K562 (cell line): ENCODE measurements around the gene SIMC1. TPM values are rescaled to one million over a fixed set of nuclear protein-coding genes. Genes with fewer than 3 reads are reported as not detected.
A peak's percentile ranks its signal among the peaks of the same experiment; 100 is the strongest.

Experiments used
- CBFA2T3 ChIP-seq: fragments of 450-650 bp; IDR thresholded peaks from 2 replicates; pipeline ENCODE4 v1.6.1; 2017
- DACH1 ChIP-seq: fragments of 450-650 bp; IDR thresholded peaks from 2 replicates; pipeline ENCODE4 v1.6.1; 2018; ENCODE audit not compliant: partially characterized antibody
- ELF1 ChIP-seq: fragments of 200-800 bp; sonication (Bioruptor generic); IDR thresholded peaks from 2 replicates; pipeline ENCODE4 v1.6.1; 2016; ENCODE audit warnings: missing genetic modification characterization, missing compliant biosample characterization
- FOXJ3 ChIP-seq: sonication (generic); formaldehyde crosslinking; IDR thresholded peaks from 2 replicates; pipeline ENCODE4 v1.4.0; 2020; ENCODE audit warnings: mild to moderate bottlenecking, missing genetic modification reagents
- HDAC8 ChIP-seq: fragments of 450-650 bp; IDR thresholded peaks from 2 replicates; pipeline ENCODE4 v1.6.1; 2016; ENCODE audit warnings: mild to moderate bottlenecking, missing genetic modification characterization, moderate library complexity, missing compliant biosample characterization
- HLTF ChIP-seq: fragments of 450-650 bp; IDR thresholded peaks from 2 replicates; pipeline ENCODE4 v1.6.1; 2016
- HNRNPL ChIP-seq: fragments of 200-400 bp; formaldehyde crosslinking; IDR thresholded peaks from 2 replicates; pipeline ENCODE4 v1.6.1; 2017; ENCODE audit warnings: low read depth, mild to moderate bottlenecking, low read length
- MXD1 ChIP-seq: fragments of 250-450 bp; sonication (Bioruptor Pico); IDR thresholded peaks from 2 replicates; pipeline ENCODE4 v1.8.0; 2021; ENCODE audit warnings: borderline replicate concordance, mild to moderate bottlenecking, moderate library complexity; ENCODE audit not compliant: poor library complexity, severe bottlenecking
- NKRF ChIP-seq: fragments of 450-650 bp; IDR thresholded peaks from 2 replicates; pipeline ENCODE4 v1.6.1; 2016; ENCODE audit warnings: borderline replicate concordance
- POLR2A ChIP-seq: fragments of 450-650 bp; conservative IDR thresholded peaks from 2 replicates; pipeline ENCODE4 v1.6.1; 2016
- PTBP1 ChIP-seq: fragments of 200-400 bp; formaldehyde crosslinking; IDR thresholded peaks from 2 replicates; pipeline ENCODE4 v1.6.1; 2017; ENCODE audit warnings: low read depth, low read length
- RAD21 ChIP-seq, 2 experiments: fragments of 250-450 bp in 1 of 2; fragments of 450-650 bp in 1 of 2; sonication (Bioruptor Pico) in 1 of 2; formaldehyde crosslinking in 1 of 2; IDR thresholded peaks in 1 of 2; conservative IDR thresholded peaks in 1 of 2; 2 replicates each; pipeline versions ENCODE4 v1.4.0 to v1.8.0; 2020 to 2022; ENCODE audit warnings: mild to moderate bottlenecking in 2 of 2, moderate library complexity in 1 of 2
- SMARCA5 ChIP-seq: fragments of 450-650 bp; IDR thresholded peaks from 2 replicates; pipeline ENCODE4 v1.6.1; 2016
- SRF ChIP-seq, 2 experiments: fragments of 250-450, 450-650 bp in 1 of 2; sonication (Bioruptor Pico) in 1 of 2; sonication (generic) in 1 of 2; formaldehyde crosslinking; IDR thresholded peaks; 2 replicates each; pipeline versions ENCODE4 v1.5.0 to v1.5.1; 2020 to 2022; ENCODE audit warnings: mild to moderate bottlenecking in 1 of 2, missing genetic modification reagents in 1 of 2
- STAT5B ChIP-seq: fragments of 250-450 bp; sonication (Bioruptor Pico); IDR thresholded peaks from 2 replicates; pipeline ENCODE4 v1.8.0; 2021; ENCODE audit warnings: mild to moderate bottlenecking, inconsistent platforms
- TAF7 ChIP-seq: fragments of 450-650 bp; IDR thresholded peaks from 2 replicates; pipeline ENCODE4 v1.6.1; 2016; ENCODE audit warnings: missing genetic modification characterization, missing compliant biosample characterization
- TBL1XR1 ChIP-seq, 2 experiments: IDR thresholded peaks; 2 replicates each; pipeline ENCODE4 v1.6.1; 2012; ENCODE audit warnings: improper control_type of control experiment in 2 of 2, low read length in 2 of 2, mild to moderate bottlenecking in 1 of 2
- polyA plus RNA-seq, 8 experiments: library from polyadenylated mRNA; depleted of rRNA in 4 of 8; stranded (reverse) in 5 of 8; unstranded in 3 of 8; fragments of >200 nt; fragmentation: Nextera tagmentation in 2 of 8; fragmentation: Illumina TruSeq in 1 of 8; extraction: Ambion mirVana in 2 of 8; extraction: Trizol in 1 of 8; gene quantifications; 2 replicates each; pipeline versions ENCODE4 v1.2.1 to v1.2.3, GENCODE V29; 2011 to 2014; ENCODE audit warnings: inconsistent platforms in 1 of 8, missing spikeins in 1 of 8
- total RNA-seq, 7 experiments: library from RNA; depleted of rRNA in 6 of 7; stranded (reverse); fragments of >200 nt in 6 of 7; fragmentation: Illumina TruSeq in 2 of 7; extraction: Trizol in 2 of 7; gene quantifications; 2 replicates each; pipeline versions ENCODE4 v1.2.1 to v1.2.3, GENCODE V29; 2011 to 2021; ENCODE audit warnings: low replicate concordance in 1 of 7
- TF ChIP-seq, protein P1 (sequence below), 2 experiments: fragments of 450-650 bp; IDR thresholded peaks; 2 replicates each; pipeline ENCODE4 v1.6.1; 2016; ENCODE audit warnings: mild to moderate bottlenecking in 2 of 2, borderline replicate concordance in 1 of 2, low read depth in 1 of 2, moderate library complexity in 1 of 2

The SIMC1 gene
- total and polyA plus RNA-seq, 9 of the 15 experiments (the other 6 are each of a cell fraction or from before 2014, with no cell fraction given) = 7.2 to 36.3 (median 14.7) TPM

DNA sequence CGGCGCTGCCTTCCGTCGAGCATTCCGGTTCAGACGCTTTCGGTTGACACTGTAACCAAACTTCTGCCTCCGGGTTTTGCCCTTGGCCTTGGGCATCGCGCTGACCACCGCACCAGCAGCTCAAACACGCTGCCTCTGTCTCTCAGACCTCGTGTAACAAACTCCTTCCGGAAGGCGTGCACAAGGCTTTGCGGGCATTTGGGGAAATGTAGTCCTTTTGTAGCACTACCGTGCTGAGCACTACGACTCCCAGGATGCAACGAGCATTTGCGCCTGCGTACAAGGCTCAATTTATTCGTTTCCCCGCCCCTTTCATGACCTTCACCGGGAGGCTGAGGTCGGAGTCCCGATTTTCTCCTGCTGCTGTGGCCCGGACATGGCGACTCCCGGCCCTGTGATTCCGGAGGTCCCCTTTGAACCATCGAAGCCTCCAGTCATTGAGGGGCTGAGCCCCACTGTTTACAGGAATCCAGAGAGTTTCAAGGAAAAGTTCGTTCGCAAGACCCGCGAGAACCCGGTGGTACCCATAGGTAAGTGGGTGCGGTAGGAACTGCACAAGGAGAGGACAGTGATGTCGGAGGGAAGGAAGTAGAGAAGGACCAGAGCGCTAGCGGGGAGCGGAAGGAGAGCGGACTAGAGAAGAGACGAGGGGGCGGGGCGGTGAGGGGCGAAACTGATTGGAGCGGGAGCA is 150.4 kb downstream of the SIMC1 start, which contains the start of the genes HIGD2A and NOP16 (continued):
- TF ChIP-seq, protein P1, sequence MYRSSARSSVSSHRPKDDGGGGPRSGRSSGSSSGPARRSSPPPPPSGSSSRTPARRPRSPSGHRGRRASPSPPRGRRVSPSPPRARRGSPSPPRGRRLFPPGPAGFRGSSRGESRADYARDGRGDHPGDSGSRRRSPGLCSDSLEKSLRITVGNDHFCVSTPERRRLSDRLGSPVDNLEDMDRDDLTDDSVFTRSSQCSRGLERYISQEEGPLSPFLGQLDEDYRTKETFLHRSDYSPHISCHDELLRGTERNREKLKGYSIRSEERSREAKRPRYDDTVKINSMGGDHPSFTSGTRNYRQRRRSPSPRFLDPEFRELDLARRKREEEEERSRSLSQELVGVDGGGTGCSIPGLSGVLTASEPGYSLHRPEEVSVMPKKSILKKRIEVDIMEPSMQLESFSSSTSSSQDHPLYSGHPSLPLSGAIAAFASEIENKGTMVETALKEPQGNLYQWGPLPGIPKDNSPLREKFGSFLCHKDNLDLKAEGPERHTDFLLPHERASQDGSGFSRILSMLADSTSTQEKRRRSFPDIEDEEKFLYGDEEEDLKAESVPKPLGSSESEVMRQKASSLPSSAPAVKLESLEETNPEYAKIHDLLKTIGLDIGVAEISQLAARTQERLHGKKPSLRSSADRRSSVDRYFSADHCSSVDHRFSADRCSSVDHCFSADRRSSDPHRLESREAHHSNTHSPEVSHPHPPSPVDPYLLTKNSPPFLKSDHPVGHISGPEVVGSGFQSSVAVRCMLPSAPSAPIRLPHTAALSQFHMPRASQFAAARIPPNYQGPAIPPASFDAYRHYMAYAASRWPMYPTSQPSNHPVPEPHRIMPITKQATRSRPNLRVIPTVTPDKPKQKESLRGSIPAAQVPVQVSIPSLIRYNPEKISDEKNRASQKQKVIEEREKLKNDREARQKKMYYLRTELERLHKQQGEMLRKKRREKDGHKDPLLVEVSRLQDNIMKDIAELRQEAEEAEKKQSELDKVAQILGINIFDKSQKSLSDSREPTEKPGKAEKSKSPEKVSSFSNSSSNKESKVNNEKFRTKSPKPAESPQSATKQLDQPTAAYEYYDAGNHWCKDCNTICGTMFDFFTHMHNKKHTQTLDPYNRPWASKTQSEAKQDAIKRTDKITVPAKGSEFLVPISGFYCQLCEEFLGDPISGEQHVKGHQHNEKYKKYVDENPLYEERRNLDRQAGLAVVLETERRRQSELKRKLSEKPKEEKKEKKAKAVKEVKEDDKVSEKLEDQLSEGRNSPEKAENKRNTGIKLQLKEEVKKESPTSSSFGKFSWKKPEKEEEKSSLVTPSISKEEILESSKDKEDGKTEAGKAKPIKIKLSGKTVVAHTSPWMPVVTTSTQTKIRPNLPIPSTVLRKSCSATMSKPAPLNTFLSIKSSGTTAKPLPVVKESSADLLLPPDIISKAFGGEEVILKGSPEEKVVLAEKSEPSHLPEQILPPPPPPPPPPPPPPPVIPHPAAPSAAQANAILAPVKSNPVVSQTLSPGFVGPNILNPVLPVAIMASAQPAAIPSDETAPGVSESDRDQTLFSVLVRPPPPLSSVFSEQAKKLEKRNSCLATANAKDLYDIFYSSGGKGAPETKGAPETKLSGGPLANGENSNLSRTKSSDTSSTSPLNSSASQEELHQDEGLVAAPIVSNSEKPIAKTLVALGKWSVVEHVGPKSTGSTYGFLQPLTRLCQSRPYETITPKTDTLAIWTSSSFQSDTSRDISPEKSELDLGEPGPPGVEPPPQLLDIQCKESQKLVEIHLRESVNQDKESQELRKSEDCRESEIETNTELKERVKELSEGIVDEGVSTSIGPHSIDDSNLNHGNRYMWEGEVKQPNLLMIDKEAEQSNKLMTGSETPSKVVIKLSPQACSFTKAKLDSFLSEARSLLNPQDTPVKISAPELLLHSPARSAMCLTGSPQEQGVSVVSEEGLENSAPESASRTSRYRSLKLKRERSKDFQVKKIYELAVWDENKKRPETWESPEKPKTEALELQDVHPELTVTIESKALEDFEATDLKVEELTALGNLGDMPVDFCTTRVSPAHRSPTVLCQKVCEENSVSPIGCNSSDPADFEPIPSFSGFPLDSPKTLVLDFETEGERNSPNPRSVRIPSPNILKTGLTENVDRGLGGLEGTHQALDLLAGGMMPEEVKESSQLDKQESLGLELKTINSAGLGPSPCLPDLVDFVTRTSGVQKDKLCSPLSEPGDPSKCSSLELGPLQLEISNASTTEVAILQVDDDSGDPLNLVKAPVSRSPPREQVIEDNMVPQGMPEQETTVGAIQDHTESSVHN (IDR thresholded peaks at IDR 0.05; ENCODE audit: borderline replicate concordance in 1 of 2, low read depth in 1 of 2) = peak in 1 of 2 experiments; percentile 73; a peak in 2 of 4 replicates
- peak in 1 of 2 experiments; percentile 47; a peak in 1 of 4 replicates for TF ChIP-seq SRF (CRISPR knock-in tag; IDR thresholded peaks at IDR 0.05)
- TF ChIP-seq STAT5B = no peak
- no peak for TF ChIP-seq HNRNPL
- TF ChIP-seq TBL1XR1 (IDR thresholded peaks at IDR 0.05; ENCODE audit: low read length in 2 of 2) = peak in 1 of 2 experiments; percentile 74; a peak in 2 of 4 replicates
- TF ChIP-seq POLR2A = peak; percentile 95
- TF ChIP-seq HDAC8 (tag) = no peak
- TF ChIP-seq NKRF = peak; percentile 100
- peak; percentile 90 for TF ChIP-seq MXD1 (CRISPR knock-in tag)
- no peak for TF ChIP-seq FOXJ3
- TF ChIP-seq ELF1 (tag) = peak; percentile 93
- peak; percentile 1 to 6; a peak in 1 of 4 replicates for TF ChIP-seq RAD21 (CRISPR knock-in tag; conservative IDR thresholded peaks at IDR 0.05 in 1 of 2, IDR thresholded peaks at IDR 0.05 in 1 of 2)
- TF ChIP-seq TAF7 (tag) = peak; percentile 97
- TF ChIP-seq SMARCA5 = peak; percentile 63; the same call in 1 of the 2 replicates
- no peak for TF ChIP-seq PTBP1
- TF ChIP-seq CBFA2T3 = no peak
- no peak for TF ChIP-seq DACH1
- peak; percentile 93 for TF ChIP-seq HLTF
